Suprapubic skin (tissue), 4 donors: ENCODE data around the gene SLC38A6.

Experiments
- POLR2A ChIP-seq, 2 donors: fragments of 450-650 bp; IDR thresholded peaks; one replicate each; pipeline ENCODE4 v1.6.1; 2017; ENCODE audit warnings: antibody characterized with exemption in 2 of 2, mild to moderate bottlenecking in 2 of 2, moderate library complexity in 2 of 2
- POLR2AphosphoS5 ChIP-seq, 3 donors: sonication (generic); formaldehyde crosslinking; IDR thresholded peaks; one replicate each; pipeline ENCODE4 v1.6.1; 2017; ENCODE audit warnings: antibody characterized with exemption in 3 of 3

GRCh38 chr14:61043506-61043905 lies 62.5 kb downstream of the SLC38A6 start:
- TF ChIP-seq POLR2AphosphoS5 (IDR thresholded peaks at IDR 0.05) = no peak
- TF ChIP-seq POLR2A (IDR thresholded peaks at IDR 0.05) = no peak
